Fibroblast of villous mesenchyme (primary cell): ENCODE results near the gene KIZ. TPM values are rescaled to one million over a fixed set of nuclear protein-coding genes. Genes with fewer than 3 reads are reported as not detected.

ENCODE experiments used
- DNase-seq: peaks from one replicate; pipeline ENCODE4 v3.0.0-alpha.2; 2010; ENCODE audit warnings: low read depth
- H3K4me3 ChIP-seq: 2 replicates; pipeline ENCODE4 v1.5.1; 2011; ENCODE audit warnings: low read depth, mild to moderate bottlenecking, low read length
- CTCF ChIP-seq: IDR thresholded peaks from 2 replicates; pipeline ENCODE4 v1.5.1; 2012; ENCODE audit warnings: low read depth, mild to moderate bottlenecking, low read length; ENCODE audit not compliant: insufficient read depth
- total RNA-seq: library from RNA; depleted of rRNA; stranded (reverse); fragments of >200 nt; gene quantifications from 2 replicates; pipeline ENCODE4 v1.2.3, GENCODE V29; 2012

Gene KIZ
- total RNA-seq, 1 donor, result 15.5 TPM

GRCh38 chr20:21257192-21257591, 131.3 kb downstream of the KIZ start:
- H3K4me3 ChIP-seq, result no peak overlapping the region
- no peak for DNase-seq
- no peak for TF ChIP-seq CTCF

GRCh38 chr20:21258411-21258810, 132.5 kb downstream of the KIZ start:
- no peak for DNase-seq
- no peak overlapping the region for H3K4me3 ChIP-seq
- TF ChIP-seq CTCF, result no peak

- no peak overlapping the region for H3K4me3 ChIP-seq
- TF ChIP-seq CTCF, result no peak
- DNase-seq, result no peak
These were observed 133.5 kb downstream of the KIZ start for GRCh38 chr20:21259346-21259745.

GRCh38 chr20:21262812-21263211, 136.9 kb downstream of the KIZ start:
- no peak for TF ChIP-seq CTCF
- no peak overlapping the region for H3K4me3 ChIP-seq
- DNase-seq, result no peak

GRCh38 chr20:21265261-21266190, 139.6 kb downstream of the KIZ start:
- TF ChIP-seq CTCF, result no peak
- DNase-seq, result no peak
- no peak overlapping the region for H3K4me3 ChIP-seq

GRCh38 chr20:21266191-21266536, 140.3 kb downstream of the KIZ start:
- no peak overlapping the region for H3K4me3 ChIP-seq
- no peak for TF ChIP-seq CTCF
- no peak for DNase-seq

- no peak overlapping the region for H3K4me3 ChIP-seq
- DNase-seq, result no peak
- no peak for TF ChIP-seq CTCF
These were observed 143.9 kb downstream of the KIZ start for GRCh38 chr20:21269772-21270171.
